Endometrium (tissue), 2 donors: ENCODE results near the gene NDST1.
A peak's percentile ranks its signal among the peaks of the same experiment; 100 is the strongest.
"Not testable (repeated sequence)": the region's sequence is repeated elsewhere in the genome, so short reads cannot be mapped to it uniquely, and the experiment has no call there.

Experiments used
- FAIRE-seq: peaks from 2 replicates; lab custom pipeline; 2012; peaks lifted over from hg19 to GRCh38; lab: Jason Lieb, UNC
- donor health status: control.
- donor health status: control.

NDST1 gene

DNA sequence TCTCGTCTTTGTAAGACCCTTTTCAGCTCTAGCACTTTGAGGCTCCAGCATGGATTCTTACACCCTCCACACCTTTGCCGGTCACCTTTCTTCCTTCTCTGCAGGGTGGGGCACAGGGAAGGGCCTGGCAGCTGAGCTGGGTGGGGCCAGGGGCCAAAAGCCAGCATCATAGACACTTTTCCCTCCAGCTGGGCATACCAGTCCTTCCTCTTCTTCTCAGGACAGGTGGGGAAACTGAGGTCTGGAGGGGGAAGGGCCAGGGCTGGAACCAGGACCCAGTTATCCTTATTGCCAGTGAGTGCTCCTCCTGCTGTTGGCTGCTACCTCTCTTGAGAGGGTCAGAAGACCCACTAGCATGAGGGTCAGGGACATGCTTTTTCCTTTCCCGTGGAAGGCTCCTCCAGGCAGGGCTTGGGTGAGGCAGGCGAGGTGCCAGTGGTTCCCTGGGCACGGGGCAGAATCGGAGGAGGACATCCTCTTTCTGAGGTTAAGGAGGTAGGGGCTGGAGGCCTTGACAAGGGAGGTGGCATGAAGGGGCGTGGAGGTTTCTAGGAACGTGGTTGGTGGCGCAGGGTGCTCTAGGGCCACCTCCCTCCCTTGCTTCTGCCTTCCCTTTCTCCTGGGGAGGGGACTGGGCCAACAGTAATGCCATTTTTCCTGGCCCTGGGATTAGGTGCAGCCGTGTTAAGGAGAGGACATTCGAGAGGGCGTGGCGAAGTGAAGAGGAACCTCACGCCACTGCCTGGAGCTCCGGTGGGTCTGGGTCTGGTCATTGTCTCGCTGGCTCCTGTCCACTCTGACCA, at the start of gene NDST1:
TSS of gene NDST1 (plus strand) at position 658 of the 803 bp plus-strand sequence. CDS start 13,124 bp downstream, outside the sequence.
- FAIRE-seq, result no peak

DNA sequence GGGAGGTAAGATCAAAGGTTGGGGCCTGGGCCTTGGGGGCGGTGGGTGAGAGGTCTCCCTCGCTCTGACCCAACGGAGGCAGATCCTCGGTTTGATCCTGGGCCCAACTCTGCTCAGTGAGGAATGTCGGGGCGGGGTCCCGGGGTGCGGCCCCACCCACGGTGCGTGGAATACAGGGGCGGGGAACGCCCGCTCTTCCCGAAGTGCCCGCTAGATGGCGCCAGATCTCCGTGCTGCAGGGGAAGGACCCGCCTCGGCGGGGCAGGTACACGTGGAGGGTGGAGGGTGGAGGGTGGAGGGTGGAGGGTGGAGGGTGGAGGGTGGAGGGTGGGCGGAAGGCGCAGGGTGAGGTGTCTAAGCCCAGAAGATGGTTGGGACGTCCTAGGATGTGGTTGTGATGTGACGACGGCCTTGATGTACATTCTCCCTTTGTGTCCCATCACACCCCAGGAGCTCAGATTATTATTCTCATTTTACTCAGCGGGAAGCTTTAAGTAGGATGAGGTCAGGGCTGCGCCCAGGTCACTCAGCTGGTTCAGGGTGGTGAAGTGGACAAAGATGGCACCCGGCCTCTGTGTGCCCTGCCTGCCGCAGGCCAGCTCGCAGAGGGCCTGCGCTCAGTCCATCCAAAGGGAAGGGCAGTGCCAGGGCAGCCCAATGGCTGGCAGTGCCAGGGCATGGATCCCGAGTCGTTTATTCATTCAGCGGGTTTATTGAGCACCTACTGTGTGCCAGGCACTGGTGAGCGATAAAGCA, 49.0 kb upstream of the NDST1 start:
- FAIRE-seq, result no peak

DNA sequence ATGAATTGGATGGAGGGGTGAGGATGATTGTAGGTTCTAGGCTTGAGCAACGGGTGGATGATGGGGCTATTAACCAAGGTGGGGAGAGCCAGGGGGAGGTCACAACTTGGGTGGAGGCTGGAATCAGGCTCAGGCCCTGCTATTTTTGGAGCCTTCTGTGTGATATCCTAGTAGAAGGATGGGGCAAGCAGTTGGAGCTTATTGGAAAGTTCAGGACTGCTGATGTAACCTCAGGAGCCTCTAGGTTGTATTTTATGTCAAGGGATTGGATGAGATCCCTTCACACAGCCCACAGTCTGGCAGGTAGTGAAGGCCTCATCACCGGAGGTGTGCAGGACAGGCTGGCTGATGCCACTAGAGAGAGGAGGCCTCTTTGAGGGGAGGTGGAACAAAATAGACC, 47.1 kb upstream of the NDST1 start:
- no peak for FAIRE-seq

DNA sequence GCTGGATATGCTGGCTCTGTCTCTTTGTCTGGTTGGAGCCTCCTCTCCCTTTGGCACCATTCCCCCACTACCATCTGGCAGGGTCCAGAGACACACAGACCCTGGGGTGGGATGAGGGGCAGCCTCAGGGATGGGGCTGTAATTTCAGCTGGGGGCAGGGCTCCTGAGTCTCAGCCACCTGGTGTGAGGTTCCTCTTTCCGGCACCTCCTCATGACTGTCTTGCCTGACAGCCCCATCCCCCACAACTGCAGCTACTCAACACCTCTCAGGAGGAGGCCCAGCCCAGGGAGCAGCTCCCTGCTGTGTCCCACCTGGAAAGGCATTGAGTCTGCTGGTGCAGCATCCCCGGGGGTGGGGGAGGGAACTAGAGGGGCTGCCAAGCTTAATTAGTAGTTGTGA, 46.7 kb upstream of the NDST1 start:
- FAIRE-seq, result no peak

DNA sequence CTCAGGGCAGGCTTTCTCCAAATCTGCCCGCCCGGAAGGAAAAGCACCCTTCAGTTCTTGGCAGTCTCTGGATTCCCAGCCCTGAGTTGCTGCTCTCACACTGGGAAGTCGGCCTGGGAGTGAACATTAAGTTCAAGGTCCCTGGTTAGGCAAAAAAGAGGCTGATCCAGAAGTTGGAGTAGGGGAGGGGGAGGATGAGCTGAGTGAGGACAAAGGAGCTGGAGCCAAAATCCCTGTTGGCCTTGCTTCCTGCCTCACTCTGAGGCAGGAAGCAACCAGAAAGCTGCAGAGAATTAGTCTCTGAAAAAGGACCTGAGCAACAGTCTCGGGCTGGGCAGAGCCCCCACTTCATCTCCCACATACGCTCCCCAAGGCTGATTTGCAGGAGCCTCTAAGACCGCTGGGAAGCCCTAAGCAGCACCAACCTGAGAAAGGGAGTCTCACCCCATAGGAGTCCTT, 43.3 kb upstream of the NDST1 start:
- no peak for FAIRE-seq

DNA sequence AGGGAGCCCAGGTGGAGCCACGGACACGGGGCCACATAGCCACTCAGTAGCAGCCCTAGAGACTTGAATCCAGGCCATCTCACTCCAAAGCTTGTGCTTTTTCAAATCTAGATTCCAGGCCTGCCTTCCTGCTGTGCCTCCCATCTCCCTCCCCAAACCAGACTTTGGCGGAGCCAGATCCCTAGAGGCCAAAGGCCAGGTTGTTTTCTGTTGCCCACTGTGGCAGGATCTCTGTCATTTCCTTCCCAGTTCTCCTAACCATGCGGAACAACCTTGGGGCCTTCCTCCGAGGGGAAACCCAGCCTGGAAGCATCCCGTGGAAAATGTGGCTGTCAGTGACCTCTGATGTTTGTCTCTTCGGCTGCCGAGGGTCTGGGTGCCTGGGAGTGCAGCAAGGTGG, 42.0 kb upstream of the NDST1 start:
- FAIRE-seq, result no peak

DNA sequence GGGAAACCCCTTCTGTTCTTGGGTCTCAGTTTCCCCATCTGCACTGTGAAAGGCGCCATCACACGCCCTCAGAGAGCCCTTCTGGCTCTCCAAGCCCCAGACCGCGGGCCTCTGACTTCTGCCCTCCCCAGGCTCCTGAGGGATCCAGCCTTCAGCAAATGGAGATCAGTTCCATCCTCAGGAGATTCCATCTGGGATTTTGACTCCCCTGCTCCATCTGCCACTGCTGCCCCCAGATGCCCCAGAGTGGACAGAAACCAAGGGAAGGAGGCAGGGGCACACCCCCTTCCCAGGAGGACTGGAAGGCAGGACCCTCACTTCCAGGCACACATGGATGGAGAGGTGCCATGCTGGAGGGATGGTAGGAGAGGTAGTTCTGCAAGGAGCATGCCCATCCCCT, 39.7 kb upstream of the NDST1 start:
- no peak for FAIRE-seq

DNA sequence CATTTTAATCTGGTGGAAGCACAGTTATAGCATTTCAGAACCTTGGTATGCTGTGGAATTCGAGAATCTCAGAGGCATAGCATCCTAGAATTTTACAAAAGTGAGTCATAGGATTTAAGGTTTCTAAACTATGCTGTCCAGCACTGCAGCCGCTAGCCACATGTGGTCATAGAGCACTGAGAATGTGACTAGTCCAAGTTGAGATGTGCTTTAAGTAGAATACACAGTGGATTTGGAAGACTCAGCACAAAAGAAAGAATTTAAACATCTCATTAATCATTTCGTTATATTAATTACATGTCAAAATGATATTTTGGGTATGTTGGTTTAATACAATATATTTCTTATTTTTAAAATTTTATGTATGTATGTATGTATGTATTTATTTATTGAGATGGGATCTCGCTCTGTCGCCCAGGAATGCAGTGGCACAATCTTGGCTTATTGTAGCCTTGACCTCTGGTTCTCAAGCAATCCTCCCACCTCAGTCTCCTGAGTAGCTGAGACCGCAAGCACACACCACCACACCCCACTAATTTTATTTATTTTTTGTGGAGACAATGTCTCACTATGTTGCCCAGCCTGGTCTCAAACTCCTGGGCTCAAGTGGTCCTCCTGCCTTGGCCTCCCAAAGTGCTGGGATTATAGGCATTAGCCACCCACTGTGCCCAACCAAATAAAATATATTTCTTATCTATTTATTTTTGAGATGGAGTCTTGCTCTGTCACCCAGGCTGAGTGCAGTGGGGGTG, 38.0 kb upstream of the NDST1 start:
- peak; percentile 89 for FAIRE-seq

DNA sequence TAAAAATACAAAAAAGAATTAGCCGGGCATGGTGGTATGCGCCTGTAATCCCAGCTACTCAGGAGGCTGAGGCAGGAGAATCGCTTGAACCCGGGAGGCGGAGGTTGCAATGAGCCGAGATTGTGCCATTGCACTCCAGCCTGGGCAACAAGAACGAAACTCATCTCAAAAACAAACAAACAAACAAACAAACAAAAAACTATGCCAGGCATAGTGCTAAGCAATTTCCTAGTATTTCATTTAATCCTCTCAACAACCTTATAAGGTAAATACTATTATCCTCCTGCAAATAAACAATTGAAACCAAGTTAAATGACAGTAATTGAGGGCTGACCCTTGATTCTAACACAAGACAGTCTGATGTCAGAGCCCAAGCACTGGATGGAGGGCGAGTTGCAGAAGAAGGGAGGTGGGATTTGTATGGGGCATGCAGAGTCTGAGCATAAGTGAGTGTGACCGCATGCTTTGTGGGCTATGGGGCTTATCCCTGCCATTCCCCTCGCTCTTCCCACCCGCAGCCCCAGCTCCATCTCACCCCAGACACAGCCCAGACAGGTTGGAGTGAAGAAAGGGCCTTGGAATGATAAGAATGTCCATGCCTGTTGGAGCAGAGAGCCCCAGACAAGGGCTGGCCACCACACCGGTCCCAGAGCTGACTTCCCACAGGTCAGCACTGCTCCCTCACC, 34.1 kb upstream of the NDST1 start:
- FAIRE-seq, result no peak

DNA sequence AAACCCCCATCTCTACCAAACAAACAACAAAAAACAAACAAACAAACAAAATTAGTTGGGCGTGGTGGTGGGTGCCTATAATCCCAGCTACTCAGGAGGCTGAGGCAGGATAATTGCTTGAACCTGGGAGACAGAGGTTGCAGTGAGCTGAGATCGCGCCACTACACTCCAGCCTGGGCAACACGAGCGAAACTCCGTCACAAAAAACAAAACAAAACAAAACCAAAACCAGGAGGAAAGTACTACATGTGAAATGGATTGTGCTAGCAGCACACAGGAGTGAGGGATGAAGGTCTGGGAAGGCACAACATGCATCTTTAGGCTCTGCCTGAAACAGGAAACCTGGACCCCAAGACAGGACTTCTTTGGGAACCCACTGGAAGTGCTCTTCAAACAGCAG, 31.4 kb upstream of the NDST1 start:
- not testable (repeated sequence) for FAIRE-seq

DNA sequence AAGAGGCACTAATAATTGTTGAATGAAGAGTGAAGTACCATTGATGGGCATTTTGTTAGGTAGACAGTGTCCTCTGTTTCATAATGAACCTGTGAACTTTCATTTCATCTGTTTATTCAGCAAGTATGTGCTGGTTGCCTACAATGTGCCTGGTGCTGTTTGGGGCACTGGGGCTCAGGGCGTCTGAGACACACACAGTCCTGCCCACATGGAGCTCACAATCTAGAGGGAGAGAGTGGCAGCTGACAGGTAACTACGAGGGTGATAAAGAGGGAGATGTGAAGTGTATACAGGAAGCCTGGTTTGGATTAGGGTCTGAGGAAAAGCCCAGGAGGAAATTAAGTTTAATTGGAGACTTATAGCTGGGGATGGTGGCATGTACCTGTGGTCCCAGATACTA, 28.5 kb upstream of the NDST1 start:
- no peak for FAIRE-seq

DNA sequence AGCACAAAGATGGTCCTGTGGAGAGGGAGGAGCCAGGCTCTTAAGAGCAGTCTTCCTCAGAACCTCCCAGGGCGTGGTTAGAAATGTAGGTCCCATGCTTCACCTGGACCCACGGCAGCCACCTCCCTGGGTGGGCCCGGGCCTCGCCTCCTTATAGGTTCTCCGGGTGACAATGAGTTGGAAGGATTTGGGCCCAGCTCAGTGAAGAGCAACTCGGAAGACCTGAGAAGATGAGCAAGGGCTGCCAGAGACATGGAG, 26.3 kb upstream of the NDST1 start:
- no peak for FAIRE-seq

DNA sequence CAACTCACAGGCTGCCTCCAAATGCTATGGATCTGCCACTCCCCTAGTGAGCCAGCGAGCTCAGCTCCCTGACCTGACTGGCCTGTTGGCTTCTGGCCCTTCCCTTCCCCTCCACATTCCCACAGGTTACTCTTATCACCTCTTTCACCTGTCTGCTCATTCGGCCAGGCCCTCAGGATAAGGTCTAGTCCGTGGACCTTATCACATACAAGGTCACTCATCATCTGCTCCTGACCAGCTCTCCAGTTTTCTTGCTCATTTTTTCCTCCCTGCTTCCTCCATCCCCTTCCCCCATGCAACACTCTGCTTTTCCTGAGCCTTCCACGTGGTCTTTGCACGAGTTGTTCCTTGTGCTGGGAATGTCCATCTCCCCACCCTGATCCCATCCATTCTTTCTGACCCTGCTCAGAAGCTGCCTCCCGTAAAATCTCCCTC, 25.9 kb upstream of the NDST1 start:
- no peak for FAIRE-seq

DNA sequence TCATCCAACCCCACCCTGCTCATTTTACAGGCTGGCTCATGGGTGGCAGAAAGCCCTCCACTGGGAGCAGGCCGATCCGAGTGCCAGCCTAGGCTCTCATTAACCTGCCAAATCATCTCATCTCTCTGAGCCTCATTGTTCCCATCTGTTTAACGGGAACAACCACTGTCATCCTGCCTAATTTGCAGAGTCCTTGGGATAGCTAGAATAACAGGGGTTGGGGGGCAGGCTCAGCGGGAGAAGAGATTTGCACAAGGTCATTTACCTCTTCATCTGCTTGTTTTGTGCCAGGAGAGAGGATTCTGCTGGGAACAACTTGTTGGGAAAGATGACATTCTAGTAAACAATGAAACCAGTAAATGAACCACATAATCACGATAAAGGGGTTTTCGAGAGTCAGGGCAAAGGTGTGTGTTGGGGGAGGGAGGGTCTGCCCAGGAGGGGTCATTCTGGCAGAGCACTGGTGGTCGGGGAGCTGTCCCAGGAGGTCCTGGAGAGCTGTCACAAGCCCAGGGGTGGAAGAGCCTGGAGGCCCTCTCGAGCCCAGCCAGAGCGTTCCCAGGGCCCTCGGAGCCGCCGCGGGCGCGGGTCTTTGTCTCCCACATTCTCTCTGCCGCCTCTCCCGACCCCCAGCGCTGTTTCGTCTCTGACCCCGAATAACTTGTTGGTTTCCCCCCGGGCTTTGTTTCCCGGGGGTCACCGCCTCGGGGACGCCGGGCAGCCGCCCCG, 22.8 kb upstream of the NDST1 start:
- no peak for FAIRE-seq

DNA sequence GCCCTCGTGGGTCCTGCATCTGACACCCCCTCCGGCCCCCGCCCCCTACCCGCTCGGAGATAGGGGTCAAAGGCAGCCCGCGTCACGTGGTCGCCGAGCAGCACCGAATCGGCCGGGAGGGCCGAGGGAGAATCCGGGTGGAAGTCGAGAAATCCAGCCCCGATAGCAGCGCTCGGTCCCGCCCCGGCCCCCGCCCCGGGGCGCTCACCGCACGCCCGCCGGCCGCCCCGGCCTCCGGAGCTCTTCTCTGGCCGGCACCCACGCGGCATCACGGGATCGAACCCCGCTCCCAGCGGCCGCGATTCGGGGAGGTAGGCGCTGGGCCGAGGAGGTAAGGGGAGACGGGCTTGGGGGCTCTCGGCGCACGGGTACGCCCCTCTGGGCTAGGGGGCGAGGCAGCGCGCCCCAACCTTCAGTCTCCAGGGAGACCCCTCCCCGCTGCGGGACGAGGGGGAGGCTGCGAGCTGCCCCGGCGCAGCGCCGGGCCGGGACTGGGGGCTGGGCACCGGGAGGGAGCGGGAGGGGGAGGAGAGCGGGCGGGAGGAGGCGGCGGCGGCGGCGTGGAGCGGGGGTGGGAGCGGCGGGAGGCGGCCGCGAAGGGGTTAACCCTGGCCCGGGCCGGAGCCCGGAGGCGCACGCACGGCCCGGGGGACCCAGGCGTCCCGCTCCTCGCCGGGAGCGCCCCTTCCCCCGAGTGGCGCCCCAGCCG, 22.1 kb upstream of the NDST1 start:
- FAIRE-seq, result no peak

DNA sequence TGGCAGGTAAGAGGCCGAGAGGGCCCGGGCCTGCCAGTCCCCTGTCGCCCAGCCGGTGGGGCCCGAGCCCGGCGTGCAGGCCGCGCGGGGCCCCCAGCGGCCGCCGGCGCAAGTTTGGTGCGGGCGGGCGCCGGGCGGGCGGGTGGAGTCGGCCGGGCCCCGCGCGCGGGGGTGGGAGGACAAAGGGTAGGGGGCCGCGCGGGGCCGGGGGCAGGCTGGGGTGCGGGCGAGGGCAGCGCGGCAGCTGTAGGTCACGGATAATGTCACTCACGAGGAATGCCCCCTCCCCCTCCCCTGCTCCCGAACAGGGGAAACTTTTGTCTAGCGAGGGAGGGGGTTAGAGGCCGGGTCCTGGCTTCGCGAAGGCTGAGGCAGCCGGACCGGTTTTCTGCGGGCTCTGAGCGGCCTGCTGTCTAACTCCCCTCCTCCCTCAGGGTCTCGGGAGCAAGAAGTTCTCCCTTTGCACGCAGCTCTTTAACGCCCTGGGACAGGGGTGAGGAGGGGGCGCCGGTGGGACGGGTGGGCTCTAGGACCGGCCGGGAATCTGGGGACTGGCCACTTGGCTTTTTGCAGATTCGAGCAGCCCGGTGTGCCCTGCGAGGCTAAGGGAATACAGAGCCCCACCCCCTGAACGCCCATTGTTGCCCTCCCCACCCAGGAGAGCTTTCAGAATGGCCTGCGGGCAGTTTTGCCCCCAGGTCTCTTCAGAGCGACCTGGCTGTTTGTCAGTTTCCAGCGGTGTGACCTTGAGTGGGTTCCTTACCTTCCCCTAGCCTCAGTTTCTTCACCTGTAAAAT, 21.3 kb upstream of the NDST1 start:
- no peak for FAIRE-seq

DNA sequence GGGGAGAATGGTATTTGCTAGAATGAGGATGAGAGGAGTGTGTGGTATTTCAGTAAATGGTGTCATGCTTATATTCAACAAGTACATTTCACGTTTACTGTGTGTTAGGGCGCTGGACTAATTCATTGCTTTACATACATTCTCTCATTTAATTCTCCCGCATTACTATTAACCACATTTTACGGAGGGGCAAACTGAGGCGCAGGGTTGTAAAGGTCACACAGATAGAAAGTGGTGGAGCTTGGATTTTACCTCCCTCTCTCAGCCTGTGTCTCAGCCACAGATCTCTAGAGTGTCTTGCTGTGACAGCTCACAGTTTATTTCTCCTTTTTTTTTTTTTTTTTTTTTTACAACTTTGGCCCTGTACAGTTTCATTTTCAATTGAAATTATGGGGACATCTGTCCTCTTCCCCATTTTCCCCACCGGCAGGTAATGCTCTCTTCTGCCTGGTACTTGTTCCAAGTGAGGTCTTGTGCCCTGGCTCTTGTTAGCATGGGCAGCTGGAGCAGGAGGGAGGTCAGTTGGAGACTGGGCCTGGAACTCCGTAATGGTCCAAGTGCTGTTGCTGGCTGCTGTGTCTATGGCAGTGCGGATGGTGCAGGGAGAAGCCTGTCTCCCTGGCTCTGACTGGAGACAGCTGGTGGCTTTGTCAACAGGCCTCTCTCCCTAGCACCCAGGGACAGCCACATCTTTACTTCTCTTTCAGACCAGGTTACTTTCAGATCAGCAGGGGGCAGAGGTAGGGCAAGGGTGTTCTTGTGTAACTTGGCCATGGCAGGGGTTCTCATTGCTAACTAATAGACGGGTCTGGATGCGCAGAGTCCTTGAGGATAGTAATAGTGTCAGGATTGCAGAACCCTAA, 20.5 kb upstream of the NDST1 start:
- FAIRE-seq, result no peak

DNA sequence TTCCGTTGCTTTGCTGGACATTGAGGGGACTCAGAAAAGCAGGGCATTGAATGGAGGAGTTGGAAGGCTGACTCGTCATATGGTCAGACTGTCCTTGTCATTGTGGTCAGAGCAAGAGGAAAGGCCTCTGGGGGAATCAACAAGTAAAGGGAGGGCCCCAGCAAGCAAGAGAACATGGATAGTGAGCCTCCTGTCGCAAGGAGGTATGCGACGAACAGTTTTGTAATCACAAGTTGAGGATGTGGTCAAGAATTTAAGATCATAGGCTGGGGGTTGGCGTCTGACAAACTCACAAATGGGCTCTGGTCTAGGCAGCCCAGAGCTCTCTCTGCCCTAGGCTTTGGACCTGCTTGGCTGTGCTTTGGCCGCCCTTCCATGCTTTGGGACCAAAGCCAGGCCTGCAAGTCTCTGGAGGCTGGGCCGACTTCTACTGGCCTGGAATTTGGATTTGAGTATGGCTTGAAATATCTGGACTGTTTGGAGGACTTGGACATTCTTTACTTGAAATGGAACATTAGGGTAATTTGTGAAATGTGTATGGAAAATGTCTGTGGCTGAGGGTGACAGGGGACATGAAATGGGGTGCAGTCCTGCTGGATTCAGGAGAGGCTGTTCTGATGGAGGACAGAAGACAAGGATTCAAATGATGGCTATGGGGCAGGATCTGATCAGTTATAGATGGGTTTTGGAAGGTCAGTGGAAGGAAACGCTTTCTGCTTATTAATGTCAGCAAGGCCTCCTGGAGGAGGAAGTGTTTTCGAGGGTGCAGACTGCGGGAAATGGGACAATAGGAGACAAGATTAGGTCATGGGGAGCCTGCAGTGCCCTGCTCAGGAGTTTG, 19.2 kb upstream of the NDST1 start:
- FAIRE-seq, result no peak
